IMR-90 (cell line): ENCODE measurements around the gene NPLOC4. TPM values are rescaled to one million over a fixed set of nuclear protein-coding genes. Genes with fewer than 3 reads are reported as not detected.

Experiments
- ATAC-seq: fragments of 200-7000 bp; cut with Tn5 transposase; 2 replicates; pipeline ENCODE4 v1.9.1; 2020; ENCODE audit warnings: low read depth, mild to moderate bottlenecking, moderate library complexity
- BruUV-seq: library from RNA; stranded (reverse); fragments of 400-500 nt; replicated peaks from 2 replicates; lab custom pipeline; 2021; lab: Mats Ljungman, UMichigan
- CTCF ChIA-PET: fragments of 300-600 bp; formaldehyde crosslinking; extraction: SDS; loops from one replicate; lab custom pipeline; 2021; ENCODE audit warnings: antibody characterized with exemption; lab: Yijun Ruan, JAX
- POLR2A ChIA-PET: fragments of 300-600 bp; sonication (Branson Sonifier 250); formaldehyde crosslinking; loops from one replicate; lab custom pipeline; 2022; ENCODE audit warnings: antibody characterized with exemption; ENCODE audit not compliant: unreplicated experiment; lab: Charles Lee
- DNase-seq: peaks from one replicate; pipeline ENCODE4 v3.0.0; 2013
- H2AFZ ChIP-seq: replicated peaks from 2 replicates; pipeline ENCODE3; 2013; ENCODE audit warnings: low read length, mild to moderate bottlenecking; ENCODE audit not compliant: poor library complexity
- H2AK5ac ChIP-seq: 2 replicates; pipeline ENCODE4 v1.6.1; 2013; ENCODE audit warnings: low read depth, low read length, inconsistent platforms
- H2AK9ac ChIP-seq: replicated peaks from 2 replicates; pipeline ENCODE3; 2013; ENCODE audit warnings: mild to moderate bottlenecking, low read depth, low read length, moderate library complexity; ENCODE audit not compliant: poor library complexity
- H2BK120ac ChIP-seq: 2 replicates; pipeline ENCODE4 v1.6.1; 2013; ENCODE audit warnings: low read depth, low read length, inconsistent platforms
- H2BK15ac ChIP-seq: 3 replicates; pipeline ENCODE4 v1.6.1; 2013; ENCODE audit warnings: low read depth, low read length, inconsistent platforms
- H2BK20ac ChIP-seq: 2 replicates; pipeline ENCODE4 v1.6.1; 2013; ENCODE audit warnings: low read depth, mild to moderate bottlenecking, inconsistent platforms, low read length, moderate library complexity
- H2BK5ac ChIP-seq: 2 replicates; pipeline ENCODE4 v1.6.1; 2013; ENCODE audit warnings: mild to moderate bottlenecking, low read depth, low read length, inconsistent platforms; ENCODE audit not compliant: poor library complexity, severe bottlenecking
- H3K14ac ChIP-seq: replicated peaks from 2 replicates; pipeline ENCODE4 v1.6.1; 2013; ENCODE audit warnings: low read depth, low read length, inconsistent platforms
- H3K18ac ChIP-seq: 2 replicates; pipeline ENCODE4 v1.6.1; 2013; ENCODE audit warnings: low read depth, low read length, control low read depth
- H3K23ac ChIP-seq: 2 replicates; pipeline ENCODE4 v1.6.1; 2013; ENCODE audit warnings: low read depth, low read length, inconsistent platforms
- H3K27ac ChIP-seq: 2 replicates; pipeline ENCODE4 v1.5.1; 2013; ENCODE audit warnings: mild to moderate bottlenecking, control low read depth, low read length; ENCODE audit not compliant: insufficient read depth
- H3K27me3 ChIP-seq: 2 replicates; pipeline ENCODE4 v1.6.1; 2013; ENCODE audit warnings: low read length; ENCODE audit not compliant: control insufficient read depth, insufficient read depth
- H3K36me3 ChIP-seq: 2 replicates; pipeline ENCODE4 v1.6.1; 2013; ENCODE audit warnings: low read length, mixed read lengths; ENCODE audit not compliant: control insufficient read depth, insufficient read depth
- H3K4ac ChIP-seq: 2 replicates; pipeline ENCODE4 v1.6.1; 2013; ENCODE audit warnings: low read depth, low read length, inconsistent platforms
- H3K4me1 ChIP-seq: 2 replicates; pipeline ENCODE4 v1.6.1; 2013; ENCODE audit warnings: low read length, mixed read lengths; ENCODE audit not compliant: control insufficient read depth, insufficient read depth
- H3K4me2 ChIP-seq: 2 replicates; pipeline ENCODE4 v1.6.1; 2013; ENCODE audit warnings: low read depth, mild to moderate bottlenecking, control low read depth, low read length, moderate library complexity
- H3K4me3 ChIP-seq: 2 replicates; pipeline ENCODE4 v1.5.1; 2013; ENCODE audit warnings: low read depth, mild to moderate bottlenecking, control low read depth, low read length, moderate library complexity; ENCODE audit not compliant: insufficient read depth
- H3K56ac ChIP-seq: 2 replicates; pipeline ENCODE4 v1.6.1; 2013; ENCODE audit warnings: low read length, inconsistent platforms; ENCODE audit not compliant: insufficient read depth; ENCODE audit errors: extremely low read depth
- H3K79me1 ChIP-seq, 2 experiments: 2 replicates each; pipeline ENCODE4 v1.6.1; 2013; ENCODE audit warnings: low read length in 2 of 2, inconsistent platforms in 1 of 2, low read depth in 1 of 2
- H3K9ac ChIP-seq: 2 replicates; pipeline ENCODE4 v1.6.1; 2013; ENCODE audit warnings: low read depth, low read length, control low read depth
- H3K9me1 ChIP-seq: 2 replicates; pipeline ENCODE4 v1.6.1; 2013; ENCODE audit warnings: low read length, inconsistent platforms; ENCODE audit not compliant: insufficient read depth
- H3K9me3 ChIP-seq: 2 replicates; pipeline ENCODE4 v1.6.1; 2013; ENCODE audit warnings: low read length; ENCODE audit not compliant: control insufficient read depth, insufficient read depth
- H4K20me1 ChIP-seq: 2 replicates; pipeline ENCODE4 v1.6.1; 2013; ENCODE audit warnings: low read length, inconsistent platforms; ENCODE audit not compliant: insufficient read depth
- H4K5ac ChIP-seq: 2 replicates; pipeline ENCODE4 v1.6.1; 2013; ENCODE audit warnings: mild to moderate bottlenecking, low read depth, low read length, control low read depth
- H4K8ac ChIP-seq, 2 experiments: 2 replicates each; pipeline ENCODE4 v1.6.1; 2013; ENCODE audit warnings: low read depth in 2 of 2, low read length in 2 of 2, control low read depth in 1 of 2, inconsistent platforms in 1 of 2
- H4K91ac ChIP-seq: 2 replicates; pipeline ENCODE4 v1.6.1; 2013; ENCODE audit warnings: low read depth, low read length, inconsistent platforms; ENCODE audit not compliant: insufficient read depth
- BHLHE40 ChIP-seq: fragments of 150-350 bp; IDR thresholded peaks from 2 replicates; pipeline ENCODE4 v1.6.1; 2016; ENCODE audit warnings: mild to moderate bottlenecking, low read depth, low read length
- CEBPB ChIP-seq: IDR thresholded peaks from 2 replicates; pipeline ENCODE4 v1.6.1; 2012; ENCODE audit warnings: low read depth, low read length, improper control_type of control experiment
- CHD1 ChIP-seq: IDR thresholded peaks from 2 replicates; pipeline ENCODE4 v1.6.1; 2012; ENCODE audit warnings: low read depth, low read length, improper control_type of control experiment
- FOS ChIP-seq: fragments of 150-350 bp; IDR thresholded peaks from 2 replicates; pipeline ENCODE4 v1.6.1; 2016; ENCODE audit warnings: low read depth, low read length
- MAFK ChIP-seq: IDR thresholded peaks from 2 replicates; pipeline ENCODE4 v1.6.1; 2012; ENCODE audit warnings: low read depth, low read length, improper control_type of control experiment
- MAZ ChIP-seq: IDR thresholded peaks from 2 replicates; pipeline ENCODE4 v1.6.1; 2012; ENCODE audit warnings: low read depth, mild to moderate bottlenecking, low read length, improper control_type of control experiment, moderate library complexity, borderline replicate concordance
- MXI1 ChIP-seq: IDR thresholded peaks from 2 replicates; pipeline ENCODE4 v1.6.1; 2012; ENCODE audit warnings: low read depth, mild to moderate bottlenecking, low read length, moderate library complexity, borderline replicate concordance
- NFE2L2 ChIP-seq: fragments of 150-350 bp; IDR thresholded peaks from 2 replicates; pipeline ENCODE4 v1.6.1; 2016; ENCODE audit warnings: low read depth, mild to moderate bottlenecking, low read length
- POLR2A ChIP-seq: IDR thresholded peaks from 2 replicates; pipeline ENCODE4 v1.6.1; 2012; ENCODE audit warnings: mild to moderate bottlenecking, low read depth, low read length
- RAD21 ChIP-seq: IDR thresholded peaks from 2 replicates; pipeline ENCODE4 v1.6.1; 2012; ENCODE audit warnings: low read length, improper control_type of control experiment
- RCOR1 ChIP-seq: IDR thresholded peaks from 2 replicates; pipeline ENCODE4 v1.6.1; 2012; ENCODE audit warnings: mild to moderate bottlenecking, low read length, improper control_type of control experiment; ENCODE audit not compliant: insufficient replicate concordance
- RFX5 ChIP-seq: IDR thresholded peaks from 2 replicates; pipeline ENCODE4 v1.8.0; 2012; ENCODE audit warnings: low read depth, mild to moderate bottlenecking, low read length, moderate library complexity
- SMC3 ChIP-seq: fragments of 150-350 bp; IDR thresholded peaks from 2 replicates; pipeline ENCODE4 v1.6.1; 2016; ENCODE audit warnings: low read depth, mild to moderate bottlenecking, antibody characterized with exemption, low read length, moderate library complexity
- WGBS, 2 experiments: methylation state at CpG; one replicate each; pipeline versions ENCODE4 v1.1.5 to v1.1.7; 2013; ENCODE audit warnings: missing lambda C conversion rate in 2 of 2; ENCODE audit not compliant: insufficient read length in 1 of 2; ENCODE audit errors: extremely low coverage in 2 of 2; 5-methylcytosine and 5-hydroxymethylcytosine counted together
- dilution Hi-C: fragments of 300-500 bp; cut with HindIII; formaldehyde crosslinking; loops from one replicate; pipeline ENCODE4 v1.14.3; 2018; ENCODE audit warnings: low sequenced_read_pairs; ENCODE audit not compliant: unreplicated experiment
- in situ Hi-C: fragments of 300-500 bp; cut with MboI; formaldehyde crosslinking; loops from 3 replicates; pipeline ENCODE4 v1.14.3; 2019; ENCODE audit warnings: low sequenced_read_pairs, inconsistent platforms, mixed read lengths
- intact Hi-C: fragments of 100-400 bp; cut with micrococcal nuclease; formaldehyde crosslinking; loops from 2 replicates; pipeline ENCODE4 v1.10.0; 2022
- polyA plus RNA-seq, 3 experiments: library from polyadenylated mRNA; depleted of rRNA; stranded (reverse); fragments of >200 nt; gene quantifications; 2 replicates each; pipeline ENCODE4 v1.2.3, GENCODE V29; 2012; ENCODE audit warnings: low replicate concordance in 1 of 3
- total RNA-seq: library from RNA; depleted of rRNA; stranded (reverse); fragments of >200 nt; gene quantifications from 2 replicates; pipeline ENCODE4 v1.2.3, GENCODE V29; 2012
- TF ChIP-seq, protein P1 (sequence below): fragments of 150-350 bp; IDR thresholded peaks from 2 replicates; pipeline ENCODE4 v1.6.1; 2017; ENCODE audit warnings: mild to moderate bottlenecking, antibody characterized with exemption, low read length, low read depth
- TF ChIP-seq, protein P2 (sequence below): conservative IDR thresholded peaks from 2 replicates; pipeline ENCODE4 v1.5.1; 2012; ENCODE audit warnings: mild to moderate bottlenecking, low read depth, low read length, improper control_type of control experiment

NPLOC4 gene
- total and polyA plus RNA-seq, 2 of the 4 experiments (the other 2 are of a cell fraction), result 70.4 to 78.3 TPM

DNA sequence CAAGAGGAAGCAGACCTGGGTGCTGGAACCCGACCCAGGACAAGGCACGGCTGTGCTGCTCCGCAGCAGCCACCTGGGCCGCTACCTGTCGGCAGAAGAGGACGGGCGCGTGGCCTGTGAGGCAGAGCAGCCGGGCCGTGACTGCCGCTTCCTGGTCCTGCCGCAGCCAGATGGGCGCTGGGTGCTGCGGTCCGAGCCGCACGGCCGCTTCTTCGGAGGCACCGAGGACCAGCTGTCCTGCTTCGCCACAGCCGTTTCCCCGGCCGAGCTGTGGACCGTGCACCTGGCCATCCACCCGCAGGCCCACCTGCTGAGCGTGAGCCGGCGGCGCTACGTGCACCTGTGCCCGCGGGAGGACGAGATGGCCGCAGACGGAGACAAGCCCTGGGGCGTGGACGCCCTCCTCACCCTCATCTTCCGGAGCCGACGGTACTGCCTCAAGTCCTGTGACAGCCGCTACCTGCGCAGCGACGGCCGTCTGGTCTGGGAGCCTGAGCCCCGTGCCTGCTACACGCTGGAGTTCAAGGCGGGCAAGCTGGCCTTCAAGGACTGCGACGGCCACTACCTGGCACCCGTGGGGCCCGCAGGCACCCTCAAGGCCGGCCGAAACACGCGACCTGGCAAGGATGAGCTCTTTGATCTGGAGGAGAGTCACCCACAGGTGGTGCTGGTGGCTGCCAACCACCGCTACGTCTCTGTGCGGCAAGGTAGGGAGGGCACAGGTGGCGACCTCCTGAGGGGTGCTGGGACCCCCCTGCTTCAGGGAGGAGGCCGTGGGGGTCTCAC lies 108.1 kb downstream of the NPLOC4 start:
- Histone ChIP-seq H3K4me1 (no peaks in the 10 kb centered on the region), H2AK9ac (no peak overlapping the region), H3K9me3 (no peaks in the 10 kb centered on the region), H2BK120ac (no peak overlapping the region), H3K9ac (no peak overlapping the region), H3K4me2 (no peak overlapping the region), H3K4ac (no peak overlapping the region), H2AK5ac (no peak overlapping the region), H3K18ac (no peak overlapping the region), H2BK5ac (no peak overlapping the region), H3K4me3 (no peak overlapping the region), H3K79me1 (no peaks in the 10 kb centered on the region), H3K27me3 (peaks cover 9% of the 10 kb centered on the region), H3K27ac (no peak overlapping the region), H4K20me1 (peaks cover 6% of the 10 kb centered on the region), H3K14ac (no peak overlapping the region), H2BK15ac (no peak overlapping the region), H3K56ac (no peak overlapping the region), H2BK20ac (no peak overlapping the region), H3K36me3 (no peaks in the 10 kb centered on the region), H4K91ac (no peak overlapping the region), H4K8ac (no peak overlapping the region), H2AFZ (no peak overlapping the region), H3K23ac (no peak overlapping the region), H3K9me1 (no peaks in the 10 kb centered on the region), H4K5ac (no peak overlapping the region)
- dilution Hi-C loops (no loop called here), in situ Hi-C loops (no loop called here), intact Hi-C loops (no loop called here)
- DNase-seq, result no peak
- no peak for ATAC-seq
- WGBS, 2 experiments, result 90% methylated on average over 53 of the region's 62 CpGs; no CpG with 5 or more reads in 1 of the 2 experiments
- ChIA-PET CTCF (interaction anchor here (0.6 kb wide), 1 partner anchor 30 kb away, joined by 4 read pairs; no protein-coding TSS in a partner anchor), POLR2A (no interaction called here)
- no TSS peak for BruUV-seq
- TF ChIP-seq POLR2A, result no peak
- TF ChIP-seq SMC3, result no peak
- TF ChIP-seq CHD1, result no peak
- TF ChIP-seq, protein P1, sequence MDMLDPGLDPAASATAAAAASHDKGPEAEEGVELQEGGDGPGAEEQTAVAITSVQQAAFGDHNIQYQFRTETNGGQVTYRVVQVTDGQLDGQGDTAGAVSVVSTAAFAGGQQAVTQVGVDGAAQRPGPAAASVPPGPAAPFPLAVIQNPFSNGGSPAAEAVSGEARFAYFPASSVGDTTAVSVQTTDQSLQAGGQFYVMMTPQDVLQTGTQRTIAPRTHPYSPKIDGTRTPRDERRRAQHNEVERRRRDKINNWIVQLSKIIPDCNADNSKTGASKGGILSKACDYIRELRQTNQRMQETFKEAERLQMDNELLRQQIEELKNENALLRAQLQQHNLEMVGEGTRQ, result no peak
- TF ChIP-seq RAD21, result no peak
- TF ChIP-seq NFE2L2, result no peak
- TF ChIP-seq MAZ, result no peak
- TF ChIP-seq RCOR1, result no peak
- no peak for TF ChIP-seq CEBPB
- no peak for TF ChIP-seq BHLHE40
- TF ChIP-seq, protein P2, sequence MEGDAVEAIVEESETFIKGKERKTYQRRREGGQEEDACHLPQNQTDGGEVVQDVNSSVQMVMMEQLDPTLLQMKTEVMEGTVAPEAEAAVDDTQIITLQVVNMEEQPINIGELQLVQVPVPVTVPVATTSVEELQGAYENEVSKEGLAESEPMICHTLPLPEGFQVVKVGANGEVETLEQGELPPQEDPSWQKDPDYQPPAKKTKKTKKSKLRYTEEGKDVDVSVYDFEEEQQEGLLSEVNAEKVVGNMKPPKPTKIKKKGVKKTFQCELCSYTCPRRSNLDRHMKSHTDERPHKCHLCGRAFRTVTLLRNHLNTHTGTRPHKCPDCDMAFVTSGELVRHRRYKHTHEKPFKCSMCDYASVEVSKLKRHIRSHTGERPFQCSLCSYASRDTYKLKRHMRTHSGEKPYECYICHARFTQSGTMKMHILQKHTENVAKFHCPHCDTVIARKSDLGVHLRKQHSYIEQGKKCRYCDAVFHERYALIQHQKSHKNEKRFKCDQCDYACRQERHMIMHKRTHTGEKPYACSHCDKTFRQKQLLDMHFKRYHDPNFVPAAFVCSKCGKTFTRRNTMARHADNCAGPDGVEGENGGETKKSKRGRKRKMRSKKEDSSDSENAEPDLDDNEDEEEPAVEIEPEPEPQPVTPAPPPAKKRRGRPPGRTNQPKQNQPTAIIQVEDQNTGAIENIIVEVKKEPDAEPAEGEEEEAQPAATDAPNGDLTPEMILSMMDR, result no peak
- TF ChIP-seq MAFK, result no peak
- no peak for TF ChIP-seq RFX5
- TF ChIP-seq MXI1, result no peak
- no peak for TF ChIP-seq FOS
